GM20000 (cell line): ENCODE measurements around the gene RTP5.
"Not testable (repeated sequence)": the region's sequence is repeated elsewhere in the genome, so short reads cannot be mapped to it uniquely, and the experiment has no call there.

ENCODE experiments used
- DNase-seq: peaks from one replicate; pipeline ENCODE4 v3.0.0; 2012; ENCODE audit warnings: low spot score
- TF ChIP-seq, protein P1 (sequence below): IDR thresholded peaks from 2 replicates; pipeline ENCODE4 v1.5.1; 2012; ENCODE audit warnings: mild to moderate bottlenecking, control low read depth; ENCODE audit errors: extremely low read depth, missing control alignments

Gene RTP5

DNA sequence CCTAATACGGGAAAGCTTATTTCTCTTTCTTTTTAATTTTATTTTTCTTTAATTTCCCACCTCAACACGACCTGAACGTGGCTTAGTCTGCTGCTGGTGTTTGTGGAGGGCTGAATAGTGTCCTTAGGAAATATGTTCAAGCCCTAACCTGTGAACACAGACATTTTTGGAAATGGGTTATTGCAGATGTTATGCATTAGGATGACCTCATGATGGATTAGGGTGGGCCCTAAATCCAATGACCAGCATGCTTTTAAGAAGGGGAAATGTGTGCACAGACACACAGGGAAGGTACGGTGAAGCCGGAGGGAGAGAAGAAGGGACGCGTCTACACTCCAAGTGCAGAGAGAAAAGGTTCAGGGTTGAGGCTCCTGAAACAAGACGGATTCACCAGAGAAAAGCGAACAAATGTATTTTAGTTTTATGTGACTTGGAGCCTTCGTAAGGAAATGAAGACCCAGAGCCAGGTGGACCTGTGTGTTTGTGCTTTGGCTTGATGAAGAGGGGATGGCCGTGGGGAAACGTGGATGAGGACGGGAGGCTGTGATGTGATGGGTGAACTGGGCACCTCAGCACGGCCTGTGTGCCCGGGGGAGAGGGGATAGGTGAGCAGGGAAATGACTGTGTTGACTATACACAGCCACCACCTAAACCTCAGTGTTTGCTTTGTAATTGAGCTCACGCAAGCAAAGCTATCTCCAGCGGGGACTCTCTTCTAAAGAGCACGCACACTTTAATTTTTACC, 37.5 kb downstream of the RTP5 start:
- DNase-seq, result no peak
- TF ChIP-seq, protein P1, sequence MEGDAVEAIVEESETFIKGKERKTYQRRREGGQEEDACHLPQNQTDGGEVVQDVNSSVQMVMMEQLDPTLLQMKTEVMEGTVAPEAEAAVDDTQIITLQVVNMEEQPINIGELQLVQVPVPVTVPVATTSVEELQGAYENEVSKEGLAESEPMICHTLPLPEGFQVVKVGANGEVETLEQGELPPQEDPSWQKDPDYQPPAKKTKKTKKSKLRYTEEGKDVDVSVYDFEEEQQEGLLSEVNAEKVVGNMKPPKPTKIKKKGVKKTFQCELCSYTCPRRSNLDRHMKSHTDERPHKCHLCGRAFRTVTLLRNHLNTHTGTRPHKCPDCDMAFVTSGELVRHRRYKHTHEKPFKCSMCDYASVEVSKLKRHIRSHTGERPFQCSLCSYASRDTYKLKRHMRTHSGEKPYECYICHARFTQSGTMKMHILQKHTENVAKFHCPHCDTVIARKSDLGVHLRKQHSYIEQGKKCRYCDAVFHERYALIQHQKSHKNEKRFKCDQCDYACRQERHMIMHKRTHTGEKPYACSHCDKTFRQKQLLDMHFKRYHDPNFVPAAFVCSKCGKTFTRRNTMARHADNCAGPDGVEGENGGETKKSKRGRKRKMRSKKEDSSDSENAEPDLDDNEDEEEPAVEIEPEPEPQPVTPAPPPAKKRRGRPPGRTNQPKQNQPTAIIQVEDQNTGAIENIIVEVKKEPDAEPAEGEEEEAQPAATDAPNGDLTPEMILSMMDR, result no peak

DNA sequence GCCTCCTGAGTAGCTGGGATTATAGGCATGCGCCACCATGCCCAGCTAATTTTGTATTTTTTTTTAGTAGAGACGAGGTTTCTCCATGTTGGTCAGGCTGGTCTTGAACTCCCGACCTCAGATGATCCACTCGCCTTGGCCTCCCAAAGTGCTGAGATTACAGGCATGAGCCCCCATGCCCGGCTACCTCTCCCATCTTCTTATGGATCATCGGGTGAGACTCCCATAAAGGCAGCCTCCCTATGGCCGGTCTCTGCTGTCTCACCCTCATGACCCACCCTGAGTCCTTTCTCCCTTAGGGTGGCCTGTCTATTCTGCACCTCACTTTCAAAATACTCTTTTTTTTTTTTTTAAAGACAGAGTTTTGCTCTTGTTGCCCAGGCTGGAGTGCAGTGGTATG, 38.3 kb downstream of the RTP5 start:
- not testable (repeated sequence) for DNase-seq

DNA sequence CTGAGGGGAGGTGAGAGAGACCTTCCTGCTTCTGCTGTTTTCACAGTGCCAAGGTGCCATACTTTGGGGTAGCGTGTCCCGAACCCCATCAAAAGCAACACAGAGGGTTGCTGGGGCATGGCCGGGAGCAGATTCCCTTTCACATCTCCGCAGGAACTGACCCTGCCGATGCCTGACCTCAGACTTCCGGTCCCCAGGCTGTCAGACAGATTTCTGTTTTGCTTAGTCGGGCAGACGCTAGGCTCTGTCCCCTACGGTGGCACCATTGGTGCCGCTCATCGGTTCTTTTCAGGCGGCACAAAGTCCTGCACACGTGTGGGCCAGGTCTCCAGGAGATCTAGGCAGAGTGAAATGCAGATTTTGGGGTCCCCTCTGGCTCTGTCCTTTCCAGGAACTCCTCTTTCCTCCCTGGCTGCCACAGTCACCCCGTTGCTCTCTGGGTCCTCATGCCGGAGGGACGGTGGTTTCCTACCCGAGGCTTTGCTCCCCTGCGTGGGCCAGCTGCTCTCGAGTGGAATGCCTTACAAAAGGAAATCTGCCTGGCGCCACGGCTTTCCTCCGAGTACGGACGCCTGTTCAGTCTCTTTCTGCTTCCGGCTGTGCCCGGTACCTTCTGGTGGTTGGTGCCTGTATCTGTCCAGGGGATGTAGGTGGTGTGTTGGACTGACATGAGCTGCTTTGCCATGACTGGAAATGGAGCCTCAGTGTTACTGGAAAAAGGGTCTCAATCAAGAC, 39.3 kb downstream of the RTP5 start:
- TF ChIP-seq, protein P1, result no peak
- DNase-seq, result no peak

DNA sequence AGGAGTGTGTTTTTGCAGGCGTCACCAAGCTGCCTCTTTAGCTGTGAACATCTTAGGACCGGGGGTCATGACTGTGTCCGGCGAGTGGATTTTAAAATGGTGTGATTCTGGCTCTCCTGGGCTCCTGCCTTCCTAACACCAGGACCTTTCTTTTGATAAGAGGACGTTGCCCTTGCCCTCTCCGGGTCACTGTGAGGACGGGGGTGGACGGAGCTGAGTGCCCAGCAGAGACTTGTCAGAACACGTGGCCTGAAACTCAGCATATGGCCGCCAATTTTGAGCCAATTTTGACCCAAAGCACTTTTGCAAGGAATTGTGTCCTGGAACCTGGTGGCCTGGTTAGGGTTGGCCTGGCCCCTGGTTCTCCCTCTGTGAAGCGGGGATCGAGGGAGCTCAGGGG, 40.2 kb downstream of the RTP5 start:
- TF ChIP-seq, protein P1, result no peak
- no peak for DNase-seq

DNA sequence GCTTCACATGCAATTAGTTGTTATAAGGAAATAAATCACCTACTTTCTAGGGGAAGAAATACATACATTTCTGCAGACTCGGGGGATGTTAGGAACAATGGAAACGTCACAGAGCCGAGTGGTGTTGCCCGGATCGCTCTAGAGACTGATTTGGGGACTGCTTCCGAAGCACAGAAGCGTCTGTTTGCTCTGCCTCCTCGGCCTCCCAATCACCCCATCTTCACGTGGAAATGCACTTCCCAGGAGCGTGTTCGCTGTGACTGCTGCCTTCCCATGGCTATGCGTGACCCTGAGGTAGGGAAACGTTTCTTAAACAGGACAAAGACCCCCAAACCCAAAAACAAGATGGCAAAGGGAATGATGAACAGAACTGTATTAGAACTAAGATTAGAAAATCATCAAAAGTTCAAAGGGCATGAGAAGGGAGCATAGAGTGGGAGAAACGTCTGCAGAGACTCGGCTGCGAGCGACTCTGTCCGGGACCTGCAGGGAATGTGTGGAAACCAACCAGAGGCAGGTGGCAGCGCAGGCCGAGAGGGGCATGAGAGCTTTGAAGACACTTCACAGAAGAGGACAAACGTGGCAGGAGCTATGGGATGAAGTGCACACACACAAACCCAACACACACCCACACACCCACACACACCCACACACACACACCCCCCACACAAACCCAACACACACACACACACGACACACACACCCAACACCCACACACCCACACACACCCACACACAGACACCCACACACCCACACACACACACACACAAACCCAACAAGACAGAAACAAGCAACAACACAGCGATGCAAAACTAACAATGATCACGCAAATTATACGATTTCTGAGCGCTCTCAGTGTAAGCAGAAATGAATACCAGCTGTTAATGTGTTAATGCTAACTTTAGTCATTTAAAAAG, 41.3 kb downstream of the RTP5 start:
- TF ChIP-seq, protein P1, result no peak
- DNase-seq, result no peak

DNA sequence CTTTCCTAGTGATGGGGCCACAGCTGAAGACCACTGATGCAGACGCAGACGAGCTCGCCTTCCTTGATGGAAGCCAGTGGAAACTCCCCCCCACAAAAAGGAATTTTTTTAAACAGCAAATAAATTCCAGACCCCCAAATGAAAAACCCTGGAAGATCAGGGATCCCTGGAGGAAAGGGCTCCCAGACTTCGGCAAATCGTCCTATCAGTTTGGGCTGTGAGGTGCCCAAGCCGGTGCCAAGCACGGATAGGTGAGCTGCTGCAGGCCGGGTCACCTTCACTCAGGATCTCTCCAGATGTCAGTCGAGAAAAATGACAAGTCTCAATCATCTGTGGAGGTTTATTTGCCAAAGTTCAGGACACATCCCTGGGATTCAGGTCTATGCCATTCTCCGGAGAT, 42.0 kb downstream of the RTP5 start:
- TF ChIP-seq, protein P1, result no peak
- DNase-seq, result no peak

DNA sequence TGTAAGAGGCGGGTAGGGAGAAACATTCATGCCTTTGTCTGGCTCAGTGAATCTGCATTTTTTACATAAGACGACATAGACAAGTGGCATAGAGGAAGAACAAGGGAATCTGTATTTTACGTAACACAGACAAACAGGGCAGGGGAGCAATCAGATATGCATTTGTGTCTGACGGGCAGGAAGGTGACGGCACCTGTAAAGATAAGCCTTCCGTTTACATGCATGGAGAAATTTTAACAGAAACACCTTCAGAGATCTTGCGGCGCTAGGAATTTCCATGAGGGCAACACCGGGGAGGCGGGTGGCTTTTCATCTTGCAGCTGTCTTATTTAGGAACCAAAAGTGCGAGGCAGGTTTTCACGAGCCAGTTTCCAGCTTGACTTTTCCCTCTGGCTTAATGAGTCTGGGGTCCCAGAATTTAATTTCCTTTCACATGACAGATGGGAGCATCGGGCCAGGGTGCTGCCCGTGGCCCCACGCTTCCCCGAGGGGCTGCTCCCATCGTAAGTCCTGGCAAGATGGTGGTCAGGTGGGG, 42.6 kb downstream of the RTP5 start:
- TF ChIP-seq, protein P1, result no peak
- no peak for DNase-seq
